Measurements from ENCODE around the gene SEPTIN12.

SEPTIN12 gene

DNA sequence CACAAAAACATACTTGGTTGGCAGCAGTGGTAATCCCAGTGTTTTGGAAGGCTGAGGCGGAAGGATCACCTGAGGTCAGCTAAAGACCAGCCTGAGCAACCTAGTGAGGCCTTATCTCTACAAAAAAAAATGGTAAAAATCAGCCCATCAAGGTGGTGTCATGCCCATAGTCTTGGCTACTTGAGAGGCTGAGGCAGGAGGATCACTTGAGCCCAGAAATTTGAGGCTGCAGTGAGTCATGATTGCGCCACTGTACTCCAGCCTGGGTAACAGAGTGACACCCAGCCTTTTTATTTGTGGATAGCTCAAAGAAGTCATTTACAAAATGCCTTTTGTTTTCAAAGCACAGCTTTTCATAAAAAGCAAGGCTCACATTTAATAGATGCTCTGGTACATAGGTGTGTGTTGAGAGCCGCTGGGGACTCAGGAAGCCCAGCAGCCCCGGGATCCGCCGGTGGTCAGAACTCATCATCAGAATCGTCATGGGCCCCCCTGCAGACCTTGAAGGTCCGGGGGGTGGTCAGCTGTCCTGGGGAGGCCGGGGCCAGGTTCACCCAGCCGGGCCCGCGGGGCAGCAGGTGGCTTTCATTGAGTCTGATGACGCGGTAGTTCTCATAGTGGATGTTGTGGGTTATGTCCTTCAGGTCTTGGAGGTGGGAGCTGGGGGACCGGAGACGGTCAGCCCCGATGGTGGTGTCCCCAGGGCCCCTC is 10.7 kb downstream of the SEPTIN12 start:
- Histone ChIP-seq H3K79me2 (ENCODE audit: insufficient read depth, low read length) (no peaks in the 10 kb centered on the region), H2AFZ (ENCODE audit: low read depth, low read length) (no peak overlapping the region), H3K9ac (ENCODE audit: low read depth, low read length) (no peak overlapping the region), H3K4me3 (ENCODE audit: low read depth in 1 of 2, low read length in 2 of 2) (no peak overlapping the region), H3K27me3 (ENCODE audit: insufficient read depth, low read length, poor library complexity) (no peaks in the 10 kb centered on the region), H4K20me1 (ENCODE audit: insufficient read depth, low read length) (no peaks in the 10 kb centered on the region), H3K36me3 (ENCODE audit: insufficient read depth, low read length) (no peaks in the 10 kb centered on the region), H3K27ac (ENCODE audit: low read length) (no peak overlapping the region), H3K4me1 (ENCODE audit: insufficient read depth, low read length) (no peaks in the 10 kb centered on the region), H3K9me3 (ENCODE audit: insufficient read depth, low read length, severe bottlenecking) (no peaks in the 10 kb centered on the region), H3K4me2 (ENCODE audit: insufficient read depth, low read length) (no peak overlapping the region)
- ATAC-seq (ENCODE audit: insufficient read depth, low read depth) = no peak
- no peak for TF ChIP-seq EZH2 (IDR thresholded peaks at IDR 0.05; ENCODE audit: borderline replicate concordance, low read depth, low read length, severe bottlenecking)
- TF ChIP-seq, protein P1, sequence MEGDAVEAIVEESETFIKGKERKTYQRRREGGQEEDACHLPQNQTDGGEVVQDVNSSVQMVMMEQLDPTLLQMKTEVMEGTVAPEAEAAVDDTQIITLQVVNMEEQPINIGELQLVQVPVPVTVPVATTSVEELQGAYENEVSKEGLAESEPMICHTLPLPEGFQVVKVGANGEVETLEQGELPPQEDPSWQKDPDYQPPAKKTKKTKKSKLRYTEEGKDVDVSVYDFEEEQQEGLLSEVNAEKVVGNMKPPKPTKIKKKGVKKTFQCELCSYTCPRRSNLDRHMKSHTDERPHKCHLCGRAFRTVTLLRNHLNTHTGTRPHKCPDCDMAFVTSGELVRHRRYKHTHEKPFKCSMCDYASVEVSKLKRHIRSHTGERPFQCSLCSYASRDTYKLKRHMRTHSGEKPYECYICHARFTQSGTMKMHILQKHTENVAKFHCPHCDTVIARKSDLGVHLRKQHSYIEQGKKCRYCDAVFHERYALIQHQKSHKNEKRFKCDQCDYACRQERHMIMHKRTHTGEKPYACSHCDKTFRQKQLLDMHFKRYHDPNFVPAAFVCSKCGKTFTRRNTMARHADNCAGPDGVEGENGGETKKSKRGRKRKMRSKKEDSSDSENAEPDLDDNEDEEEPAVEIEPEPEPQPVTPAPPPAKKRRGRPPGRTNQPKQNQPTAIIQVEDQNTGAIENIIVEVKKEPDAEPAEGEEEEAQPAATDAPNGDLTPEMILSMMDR (IDR thresholded peaks at IDR 0.05; ENCODE audit: borderline replicate concordance, extremely low read depth, low read length, poor library complexity, severe bottlenecking) = no peak
- no peak for DNase-seq

DNA sequence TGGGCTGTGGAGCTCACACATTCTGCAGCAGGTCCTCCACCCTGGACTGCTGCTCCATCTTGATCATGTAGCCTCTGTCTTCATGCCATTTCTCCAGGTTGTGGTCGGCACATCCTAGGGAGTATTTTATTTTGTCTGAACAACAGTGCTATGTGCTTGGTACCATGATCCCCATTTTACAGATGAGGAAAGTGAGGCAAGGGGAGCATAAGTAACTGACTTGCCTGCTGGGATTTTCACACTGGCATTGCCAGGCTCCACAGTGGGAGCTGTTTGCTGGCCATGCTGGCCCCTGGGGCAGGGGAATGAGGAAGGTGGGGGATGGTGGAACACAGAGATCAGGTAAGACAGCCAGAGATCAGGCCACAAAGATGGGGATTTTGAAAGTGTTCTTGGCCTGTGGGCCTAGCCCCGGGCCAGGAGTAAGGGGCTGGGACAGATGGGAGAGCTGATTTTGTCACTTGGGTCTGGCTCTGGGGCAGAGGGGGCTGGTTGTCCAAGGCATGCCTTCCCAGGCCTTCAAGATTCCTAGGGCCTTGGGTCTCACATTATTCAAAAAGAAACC is 11.9 kb downstream of the SEPTIN12 start:
- no peak overlapping the region for H2AFZ ChIP-seq (ENCODE audit: low read depth, low read length)
- TF ChIP-seq, protein P1 (IDR thresholded peaks at IDR 0.05; ENCODE audit: borderline replicate concordance, extremely low read depth, low read length, poor library complexity, severe bottlenecking) = no peak
- no peak for TF ChIP-seq EZH2 (IDR thresholded peaks at IDR 0.05; ENCODE audit: borderline replicate concordance, low read depth, low read length, severe bottlenecking)
- H3K79me2 ChIP-seq (ENCODE audit: insufficient read depth, low read length) = no peaks in the 10 kb centered on the region
- H3K27me3 ChIP-seq (ENCODE audit: insufficient read depth, low read length, poor library complexity) = no peaks in the 10 kb centered on the region
- H3K4me1 ChIP-seq (ENCODE audit: insufficient read depth, low read length) = no peaks in the 10 kb centered on the region
- H4K20me1 ChIP-seq (ENCODE audit: insufficient read depth, low read length) = no peaks in the 10 kb centered on the region
- no peak overlapping the region for H3K9ac ChIP-seq (ENCODE audit: low read depth, low read length)
- ATAC-seq (ENCODE audit: insufficient read depth, low read depth) = no peak
- no peaks in the 10 kb centered on the region for H3K36me3 ChIP-seq (ENCODE audit: insufficient read depth, low read length)
- no peaks in the 10 kb centered on the region for H3K9me3 ChIP-seq (ENCODE audit: insufficient read depth, low read length, severe bottlenecking)
- no peak overlapping the region for H3K27ac ChIP-seq (ENCODE audit: low read length)
- no peak overlapping the region for H3K4me3 ChIP-seq (ENCODE audit: low read depth in 1 of 2, low read length in 2 of 2)
- DNase-seq = no peak
- no peak overlapping the region for H3K4me2 ChIP-seq (ENCODE audit: insufficient read depth, low read length)

DNA sequence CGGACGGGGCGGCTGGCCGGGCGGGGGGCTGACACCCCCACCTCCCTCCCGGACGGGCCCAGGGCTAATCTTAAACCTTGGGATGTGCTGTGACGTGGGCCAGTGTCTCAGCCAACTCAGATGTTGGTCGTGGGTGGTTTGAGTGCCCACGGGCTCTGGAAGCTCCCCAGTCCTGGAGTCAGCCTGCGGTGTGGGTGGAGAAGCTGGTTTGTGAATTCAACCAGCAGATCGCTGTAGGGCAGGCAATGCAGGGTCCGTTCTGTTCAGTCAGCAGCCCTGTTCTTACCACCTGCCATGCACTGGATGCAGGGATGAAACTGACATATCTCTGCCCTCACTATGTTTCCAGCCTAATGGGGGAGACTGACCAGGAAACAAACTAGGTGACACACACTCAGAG is 13.1 kb downstream of the SEPTIN12 start:
- ATAC-seq (ENCODE audit: insufficient read depth, low read depth) (no peak), DNase-seq (no peak)
- Histone ChIP-seq H4K20me1 (ENCODE audit: insufficient read depth, low read length) (no peaks in the 10 kb centered on the region), H3K4me1 (ENCODE audit: insufficient read depth, low read length) (no peaks in the 10 kb centered on the region), H3K9me3 (ENCODE audit: insufficient read depth, low read length, severe bottlenecking) (no peaks in the 10 kb centered on the region), H3K27ac (ENCODE audit: low read length) (no peak overlapping the region), H3K79me2 (ENCODE audit: insufficient read depth, low read length) (no peaks in the 10 kb centered on the region), H3K4me2 (ENCODE audit: insufficient read depth, low read length) (no peak overlapping the region), H2AFZ (ENCODE audit: low read depth, low read length) (no peak overlapping the region), H3K36me3 (ENCODE audit: insufficient read depth, low read length) (no peaks in the 10 kb centered on the region), H3K4me3 (ENCODE audit: low read depth in 1 of 2, low read length in 2 of 2) (no peak overlapping the region), H3K27me3 (ENCODE audit: insufficient read depth, low read length, poor library complexity) (no peaks in the 10 kb centered on the region), H3K9ac (ENCODE audit: low read depth, low read length) (no peak overlapping the region)
- TF ChIP-seq, protein P1 (IDR thresholded peaks at IDR 0.05; ENCODE audit: borderline replicate concordance, extremely low read depth, low read length, poor library complexity, severe bottlenecking) = no peak
